Keratinocyte (primary cell): ENCODE data around the gene B3GNT4. TPM values are rescaled to one million over a fixed set of nuclear protein-coding genes. Genes with fewer than 3 reads are reported as not detected.

Source experiments
- DNase-seq: peaks from one replicate; pipeline ENCODE4 v3.0.0-alpha.2; 2011; ENCODE audit warnings: low read depth, missing footprints, low spot score
- FAIRE-seq: peaks from 2 replicates; lab custom pipeline; 2011; peaks lifted over from hg19 to GRCh38; lab: Jason Lieb, UNC
- H2AFZ ChIP-seq: 2 replicates; pipeline ENCODE4 v1.6.0; 2012; ENCODE audit warnings: low read length, control low read depth, inconsistent platforms; ENCODE audit not compliant: control insufficient read depth
- H3K27ac ChIP-seq: 2 replicates; pipeline ENCODE4 v1.5.1; 2011; ENCODE audit warnings: low read length; ENCODE audit not compliant: control insufficient read depth, insufficient read depth
- H3K27me3 ChIP-seq: 3 replicates; pipeline ENCODE4 v1.6.0; 2011; ENCODE audit warnings: low read length; ENCODE audit not compliant: control insufficient read depth, insufficient read depth; ENCODE audit errors: extremely low read depth
- H3K36me3 ChIP-seq, 2 experiments: 2 replicates in 1 of 2; 3 replicates in 1 of 2; pipeline ENCODE4 v1.5.1; 2011; ENCODE audit warnings: low read length in 2 of 2, mild to moderate bottlenecking in 1 of 2; ENCODE audit not compliant: control insufficient read depth in 2 of 2, insufficient read depth in 2 of 2; ENCODE audit errors: extremely low read depth in 1 of 2
- H3K4me1 ChIP-seq: 3 replicates; pipeline ENCODE4 v1.5.1; 2011; ENCODE audit warnings: low read length; ENCODE audit not compliant: control insufficient read depth, insufficient read depth; ENCODE audit errors: extremely low read depth
- H3K4me2 ChIP-seq: 3 replicates; pipeline ENCODE4 v1.6.0; 2011; ENCODE audit warnings: low read depth, low read length; ENCODE audit not compliant: control insufficient read depth, insufficient read depth; ENCODE audit errors: extremely low read depth
- H3K4me3 ChIP-seq, 3 experiments: fragments of 200-600 bp in 1 of 3; sonication (generic) in 1 of 3; 2 replicates in 2 of 3; 3 replicates in 1 of 3; pipeline ENCODE4 v1.5.1; 2011 to 2016; ENCODE audit warnings: low read length in 3 of 3, mild to moderate bottlenecking in 3 of 3, control low read depth in 2 of 3, inconsistent platforms in 1 of 3, low read depth in 1 of 3, mixed read lengths in 1 of 3, mixed run types in 1 of 3, moderate library complexity in 1 of 3; ENCODE audit not compliant: control insufficient read depth in 2 of 3, insufficient read depth in 2 of 3; ENCODE audit errors: extremely low read depth in 1 of 3
- H3K79me2 ChIP-seq: 2 replicates; pipeline ENCODE4 v1.6.0; 2012; ENCODE audit warnings: low read length; ENCODE audit not compliant: control insufficient read depth, insufficient read depth
- H3K9ac ChIP-seq: 3 replicates; pipeline ENCODE4 v1.6.0; 2011; ENCODE audit warnings: low read length; ENCODE audit not compliant: control insufficient read depth, insufficient read depth; ENCODE audit errors: extremely low read depth
- H3K9me1 ChIP-seq: 3 replicates; pipeline ENCODE4 v1.6.0; 2011; ENCODE audit warnings: low read length; ENCODE audit not compliant: control insufficient read depth, insufficient read depth; ENCODE audit errors: extremely low read depth
- H3K9me3 ChIP-seq: 2 replicates; pipeline ENCODE4 v1.5.1; 2012; ENCODE audit warnings: low read depth, low read length; ENCODE audit not compliant: control insufficient read depth
- H4K20me1 ChIP-seq: 3 replicates; pipeline ENCODE4 v1.6.0; 2011; ENCODE audit warnings: low read length; ENCODE audit not compliant: control insufficient read depth, insufficient read depth; ENCODE audit errors: extremely low read depth
- CTCF ChIP-seq, 3 experiments: IDR thresholded peaks in 1 of 3; conservative IDR thresholded peaks in 1 of 3; optimal IDR thresholded peaks in 1 of 3; 2 replicates in 2 of 3; 3 replicates in 1 of 3; pipeline versions ENCODE3 to v1.5.1; 2011; ENCODE audit warnings: low read length in 3 of 3, mild to moderate bottlenecking in 3 of 3, moderate library complexity in 2 of 3, control low read depth in 1 of 3, inconsistent platforms in 1 of 3; ENCODE audit not compliant: insufficient read depth in 2 of 3; ENCODE audit errors: extremely low read depth in 1 of 3
- EZH2 ChIP-seq: IDR thresholded peaks from one replicate; pipeline ENCODE4 v1.6.1; 2012; ENCODE audit warnings: inconsistent platforms, mild to moderate bottlenecking, low read length, moderate library complexity
- dilution Hi-C: fragments of 300-500 bp; cut with MboI; formaldehyde crosslinking; loops from one replicate; pipeline ENCODE4 v1.7.0; 2020; ENCODE audit warnings: low sequenced_read_pairs; ENCODE audit not compliant: extremely low pct_ligation_motif_present
- polyA plus RNA-seq, 5 experiments: library from polyadenylated mRNA; depleted of rRNA in 3 of 5; stranded (reverse) in 3 of 5; stranded (forward) in 1 of 5; unstranded in 1 of 5; fragments of >200 nt; gene quantifications; 1 replicate in 1 of 5; 2 replicates in 3 of 5; 3 replicates in 1 of 5; pipeline versions ENCODE4 v1.2.1 to v1.2.3, GENCODE V29; 2011 to 2012; ENCODE audit warnings: missing spikeins in 2 of 5, low read depth in 1 of 5, low replicate concordance in 1 of 5

Gene B3GNT4
- polyA plus RNA-seq, 1 donor (not counting 4 experiments of a cell fraction or from before 2014, with no cell fraction given): 1.7 TPM

- Histone ChIP-seq H3K9ac (peak overlapping the region; percentile 58), H3K27ac (no peak overlapping the region), H3K4me3 (peak overlapping the region; percentile 50 to 63 (median 61)), H3K79me2 (no peaks in the 10 kb centered on the region), H3K36me3 (peaks cover 11 to 16% of the 10 kb centered on the region in 2 experiments), H3K4me2 (peak overlapping the region; percentile 77), H3K9me1 (no peaks in the 10 kb centered on the region), H2AFZ (peak overlapping the region; percentile 58), H3K9me3 (no peaks in the 10 kb centered on the region), H3K27me3 (peaks cover 12% of the 10 kb centered on the region), H4K20me1 (no peaks in the 10 kb centered on the region), H3K4me1 (peaks cover 3% of the 10 kb centered on the region)
- FAIRE-seq: no peak
- no peak for DNase-seq
- peak; percentile 57 for TF ChIP-seq EZH2
- no peak for TF ChIP-seq CTCF (optimal IDR thresholded peaks at IDR 0.05 in 1 of 3, IDR thresholded peaks at IDR 0.05 in 1 of 3, conservative IDR thresholded peaks at IDR 0.05 in 1 of 3; ENCODE audit: extremely low read depth in 1 of 3, insufficient read depth in 2 of 3, low read length in 3 of 3)
- dilution Hi-C loops: no loop called here
Measured at GRCh38 chr12:122204167-122205052, 901 bp downstream of the B3GNT4 start.

GRCh38 chr12:122205053-122205925 is 1.8 kb downstream of the B3GNT4 start:
- TF ChIP-seq CTCF (optimal IDR thresholded peaks at IDR 0.05 in 1 of 3, IDR thresholded peaks at IDR 0.05 in 1 of 3, conservative IDR thresholded peaks at IDR 0.05 in 1 of 3; ENCODE audit: extremely low read depth in 1 of 3, insufficient read depth in 2 of 3, low read length in 3 of 3) (no peak), EZH2 (no peak)
- no peaks in the 10 kb centered on the region for H3K9me3 ChIP-seq
- FAIRE-seq (no peak), DNase-seq (no peak)
- no peaks in the 10 kb centered on the region for H3K9me1 ChIP-seq
- no peak overlapping the region for H3K9ac ChIP-seq
- no peak overlapping the region for H2AFZ ChIP-seq
- peaks cover 12% of the 10 kb centered on the region for H3K27me3 ChIP-seq
- H3K27ac ChIP-seq: no peak overlapping the region
- peaks cover 11 to 18% of the 10 kb centered on the region in 2 experiments for H3K36me3 ChIP-seq
- H3K4me2 ChIP-seq: no peak overlapping the region
- peaks cover 3% of the 10 kb centered on the region for H3K4me1 ChIP-seq
- H3K79me2 ChIP-seq: no peaks in the 10 kb centered on the region
- no peaks in the 10 kb centered on the region for H4K20me1 ChIP-seq
- dilution Hi-C loops: no loop called here
- no peak overlapping the region for H3K4me3 ChIP-seq
